ENCODE measurements around the gene SACS.

SACS gene

GRCh38 chr13:23473221-23473620 is 39.7 kb upstream of the SACS start:
- H3K4me2 ChIP-seq (ENCODE audit: low read length): no peak overlapping the region
- no peaks in the 10 kb centered on the region for H3K36me3 ChIP-seq (replicated peaks; ENCODE audit: low read depth, low read length)
- no peak overlapping the region for H3K27ac ChIP-seq (ENCODE audit: low read length)
- H3K9me3 ChIP-seq (ENCODE audit: insufficient read depth, low read length): no peaks in the 10 kb centered on the region
- peaks cover 27% of the 10 kb centered on the region for H3K27me3 ChIP-seq (ENCODE audit: low read depth, low read length)
- H3K79me2 ChIP-seq (ENCODE audit: low read length): no peaks in the 10 kb centered on the region
- no peaks in the 10 kb centered on the region for H4K20me1 ChIP-seq (ENCODE audit: insufficient read depth, low read length)
- no peak overlapping the region for H3K4me3 ChIP-seq (ENCODE audit: low read length)
- H3K4me1 ChIP-seq (ENCODE audit: low read length): no peaks in the 10 kb centered on the region
- no peak for TF ChIP-seq EZH2phosphoT487 (IDR thresholded peaks at IDR 0.05; ENCODE audit: low read depth)
- no peak for TF ChIP-seq CTCF (IDR thresholded peaks at IDR 0.05; ENCODE audit: low read depth, low read length)
- H2AFZ ChIP-seq (ENCODE audit: low read depth, low read length): no peak overlapping the region
- no peak overlapping the region for H3K9ac ChIP-seq (ENCODE audit: low read length)

- TF ChIP-seq EZH2phosphoT487 (IDR thresholded peaks at IDR 0.05; ENCODE audit: low read depth) (no peak), CTCF (IDR thresholded peaks at IDR 0.05; ENCODE audit: low read depth, low read length) (no peak)
Observed at GRCh38 chr13:23472189-23472588, 38.7 kb upstream of the SACS start.

GRCh38 chr13:23470790-23471614 is 37.5 kb upstream of the SACS start:
- H3K27me3 ChIP-seq (ENCODE audit: low read depth, low read length): peaks cover 23% of the 10 kb centered on the region
- H3K79me2 ChIP-seq (ENCODE audit: low read length): no peaks in the 10 kb centered on the region
- H3K27ac ChIP-seq (ENCODE audit: low read length): no peak overlapping the region
- no peaks in the 10 kb centered on the region for H3K9me3 ChIP-seq (ENCODE audit: insufficient read depth, low read length)
- no peak overlapping the region for H3K4me3 ChIP-seq (ENCODE audit: low read length)
- H2AFZ ChIP-seq (ENCODE audit: low read depth, low read length): no peak overlapping the region
- no peaks in the 10 kb centered on the region for H4K20me1 ChIP-seq (ENCODE audit: insufficient read depth, low read length)
- no peaks in the 10 kb centered on the region for H3K36me3 ChIP-seq (replicated peaks; ENCODE audit: low read depth, low read length)
- H3K4me1 ChIP-seq (ENCODE audit: low read length): peaks cover 4% of the 10 kb centered on the region; the same call in 1 of the 2 replicates
- TF ChIP-seq CTCF (IDR thresholded peaks at IDR 0.05; ENCODE audit: low read depth, low read length): no peak
- no peak for TF ChIP-seq EZH2phosphoT487 (IDR thresholded peaks at IDR 0.05; ENCODE audit: low read depth)
- H3K9ac ChIP-seq (ENCODE audit: low read length): no peak overlapping the region
- H3K4me2 ChIP-seq (ENCODE audit: low read length): no peak overlapping the region

More at GRCh38 chr13:23472189-23472588, 38.7 kb upstream of the SACS start:
- Histone ChIP-seq H3K4me2 (ENCODE audit: low read length) (no peak overlapping the region), H3K27ac (ENCODE audit: low read length) (no peak overlapping the region), H3K4me3 (ENCODE audit: low read length) (no peak overlapping the region), H3K9me3 (ENCODE audit: insufficient read depth, low read length) (no peaks in the 10 kb centered on the region), H3K9ac (ENCODE audit: low read length) (no peak overlapping the region), H3K79me2 (ENCODE audit: low read length) (no peaks in the 10 kb centered on the region), H3K36me3 (replicated peaks; ENCODE audit: low read depth, low read length) (no peaks in the 10 kb centered on the region), H2AFZ (ENCODE audit: low read depth, low read length) (no peak overlapping the region), H3K4me1 (ENCODE audit: low read length) (peaks cover under 1% of the 10 kb centered on the region; the same call in 1 of the 2 replicates), H4K20me1 (ENCODE audit: insufficient read depth, low read length) (no peaks in the 10 kb centered on the region), H3K27me3 (ENCODE audit: low read depth, low read length) (peaks cover 23% of the 10 kb centered on the region)

- H3K27ac ChIP-seq (ENCODE audit: low read length): no peak overlapping the region
- no peaks in the 10 kb centered on the region for H3K9me3 ChIP-seq (ENCODE audit: insufficient read depth, low read length)
- peaks cover 8% of the 10 kb centered on the region; the same call in 1 of the 2 replicates for H3K4me1 ChIP-seq (ENCODE audit: low read length)
- no peaks in the 10 kb centered on the region for H4K20me1 ChIP-seq (ENCODE audit: insufficient read depth, low read length)
- peak overlapping the region; percentile 14; the same call in 1 of the 2 replicates for H2AFZ ChIP-seq (ENCODE audit: low read depth, low read length)
- TF ChIP-seq CTCF (IDR thresholded peaks at IDR 0.05; ENCODE audit: low read depth, low read length): no peak
- no peaks in the 10 kb centered on the region for H3K36me3 ChIP-seq (replicated peaks; ENCODE audit: low read depth, low read length)
- H3K27me3 ChIP-seq (ENCODE audit: low read depth, low read length): peaks cover 23% of the 10 kb centered on the region
- H3K4me3 ChIP-seq (ENCODE audit: low read length): no peak overlapping the region
- no peaks in the 10 kb centered on the region for H3K79me2 ChIP-seq (ENCODE audit: low read length)
- peak overlapping the region; percentile 24 for H3K4me2 ChIP-seq (ENCODE audit: low read length)
- no peak overlapping the region for H3K9ac ChIP-seq (ENCODE audit: low read length)
Observed at GRCh38 chr13:23469951-23470421, 36.5 kb upstream of the SACS start.
